GM19324 (cell line): ENCODE measurements around the gene GXYLT2.
"Not testable (repeated sequence)": the region's sequence is repeated elsewhere in the genome, so short reads cannot be mapped to it uniquely, and the experiment has no call there.

Experiments
- ATAC-seq: cut with Tn5 transposase; IDR thresholded peaks from one replicate; pipeline ENCODE4 v1.9.1; 2021; ENCODE audit warnings: mild to moderate bottlenecking, moderate library complexity; ENCODE audit not compliant: unreplicated experiment, low FRiP score

Gene GXYLT2

DNA sequence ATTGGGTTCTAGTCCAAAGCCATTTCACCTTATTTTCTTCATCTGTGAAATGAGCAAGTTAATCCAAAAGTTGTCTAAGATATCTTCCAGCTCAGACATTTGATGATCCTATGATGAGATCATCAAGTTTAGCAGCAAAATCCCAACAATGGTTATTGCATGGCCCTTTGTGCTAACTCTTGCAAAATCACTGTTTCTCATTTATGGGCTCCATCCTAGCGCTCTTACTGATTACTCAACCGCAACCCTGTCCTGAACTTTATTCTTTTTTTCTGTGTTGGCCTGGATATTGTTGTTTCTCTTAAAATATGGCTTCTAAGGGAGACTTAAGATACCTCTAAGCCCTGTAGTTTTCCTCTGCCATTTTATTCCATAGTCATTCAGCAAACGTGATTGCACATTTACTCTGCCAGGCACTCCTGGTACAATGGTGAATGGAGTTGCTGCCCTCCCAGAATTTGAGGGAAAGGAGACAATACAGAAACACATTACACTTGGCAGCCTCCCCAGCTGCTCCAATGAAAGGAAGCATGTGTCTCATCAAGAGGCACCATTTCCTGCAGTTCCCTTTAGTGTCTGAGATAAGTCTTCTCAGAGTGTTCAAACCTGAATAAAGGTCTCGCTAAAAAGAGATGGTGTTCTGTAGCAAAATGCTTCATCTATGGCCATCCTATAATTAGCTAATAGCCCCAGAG, 4.4 kb downstream of the GXYLT2 start:
- ATAC-seq = no peak

DNA sequence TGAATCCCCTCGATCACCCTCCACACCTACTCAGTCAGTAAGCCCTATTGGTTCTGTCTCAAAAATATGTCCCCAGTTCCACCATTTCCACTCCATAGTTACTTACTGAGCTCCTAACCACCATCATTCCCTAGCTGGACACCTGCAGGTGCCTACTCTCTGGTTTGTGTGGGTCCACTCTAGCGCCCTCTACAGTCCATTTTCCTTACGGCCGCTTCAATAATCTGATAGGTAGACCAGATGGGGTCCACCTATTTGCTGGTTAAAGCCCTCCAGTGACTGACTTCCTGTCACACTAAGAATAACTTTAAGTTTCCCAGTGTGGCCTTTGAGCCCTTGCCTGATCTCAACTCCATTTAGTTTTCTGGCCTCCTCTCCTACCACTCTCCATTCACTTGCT, 5.0 kb downstream of the GXYLT2 start:
- no peak for ATAC-seq

GRCh38 chr3:72894976-72895552, 7.2 kb downstream of the GXYLT2 start:
- ATAC-seq = no peak

DNA sequence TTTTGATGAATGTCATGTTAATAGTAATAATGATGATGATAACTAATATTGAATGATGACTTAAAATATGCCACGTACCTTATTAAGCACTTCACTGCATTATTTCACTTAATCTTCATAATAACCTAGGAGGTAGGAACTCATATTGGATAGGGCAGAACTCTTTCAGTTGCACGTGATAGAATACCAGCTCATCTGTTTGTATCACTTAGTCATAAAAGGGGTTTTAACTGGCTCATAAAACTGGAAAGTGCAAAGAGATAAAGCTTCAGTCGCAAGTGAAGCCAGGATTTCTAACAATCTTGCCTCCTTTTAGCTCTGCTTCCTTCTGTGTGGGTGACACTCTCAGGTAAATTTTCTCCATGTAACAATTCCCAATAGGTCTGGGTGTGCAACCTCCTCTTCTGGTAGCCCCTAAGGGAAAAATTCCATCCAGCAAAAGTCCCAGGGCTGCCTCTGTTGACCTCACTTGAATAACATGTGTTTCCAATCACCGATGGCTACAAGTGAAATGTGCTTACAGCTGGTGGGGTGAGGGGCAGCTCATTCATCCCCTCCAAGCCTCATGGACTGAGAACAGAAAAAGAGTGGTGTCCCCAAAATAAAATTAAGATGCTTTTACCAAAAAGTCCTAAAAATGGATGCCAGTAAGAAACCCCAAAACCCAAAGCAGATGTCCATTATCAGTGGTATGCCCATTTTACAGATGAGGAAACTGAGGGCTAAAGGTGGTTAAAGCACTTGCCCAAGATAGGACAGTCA, 9.3 kb downstream of the GXYLT2 start:
- no peak for ATAC-seq

GRCh38 chr3:72897758-72898007, 9.8 kb downstream of the GXYLT2 start:
- ATAC-seq = no peak

GRCh38 chr3:72899349-72899765, 11.5 kb downstream of the GXYLT2 start:
- no peak for ATAC-seq

DNA sequence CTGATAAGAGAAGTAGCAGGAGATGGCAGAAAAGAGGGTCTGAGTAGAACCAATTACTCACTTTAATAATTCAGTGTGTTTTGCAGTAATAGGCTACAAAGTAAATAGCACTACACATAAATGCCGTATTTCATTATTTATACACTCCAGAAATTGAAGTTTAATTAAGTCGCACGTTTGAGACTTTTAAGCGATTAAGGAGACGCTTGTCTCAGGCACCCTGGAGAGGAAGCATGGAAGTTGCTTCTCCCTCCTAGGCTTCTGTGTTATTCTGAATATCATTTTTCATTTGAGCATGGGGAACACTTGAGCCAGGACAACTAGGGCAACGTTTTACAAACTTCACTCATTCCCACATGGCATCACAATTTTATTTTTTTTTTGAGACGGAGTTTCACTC, 12.2 kb downstream of the GXYLT2 start:
- ATAC-seq = no peak

DNA sequence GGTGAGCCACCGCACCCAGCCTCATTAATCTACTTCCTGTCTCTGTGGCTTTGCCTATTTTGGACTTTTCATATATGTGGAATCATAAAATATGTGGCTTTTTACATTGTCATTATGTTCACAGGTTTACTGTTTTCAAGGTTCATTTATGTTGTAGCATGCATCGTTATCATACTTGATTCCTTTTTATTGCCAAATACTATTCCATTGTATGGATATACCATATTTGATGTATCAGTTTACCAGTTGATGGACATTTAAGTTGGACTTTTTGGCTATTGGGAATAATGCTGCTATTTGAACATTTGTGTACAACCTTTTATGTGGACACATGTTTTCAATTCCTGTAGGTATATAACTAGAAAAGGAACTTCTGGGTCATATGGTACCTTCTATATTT, 14.0 kb downstream of the GXYLT2 start:
- ATAC-seq = no peak

DNA sequence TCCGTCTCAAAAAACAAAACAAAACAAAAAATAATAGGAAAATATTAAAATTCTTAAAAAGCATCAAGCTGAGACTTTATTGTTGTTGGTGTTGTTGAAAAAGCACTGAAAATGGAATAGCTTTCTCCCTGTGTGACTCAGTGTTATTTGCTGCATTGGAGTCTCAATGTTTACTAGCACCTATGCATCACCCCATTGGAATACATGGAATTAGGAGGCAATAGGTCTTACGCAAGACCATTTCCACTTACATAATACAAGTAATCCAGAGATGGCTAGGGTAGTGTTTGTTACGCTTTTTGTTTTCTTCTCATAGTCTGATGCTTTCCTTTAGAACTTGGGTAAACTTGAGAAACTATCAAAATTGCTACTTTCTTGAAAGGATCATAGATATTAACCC, 15.2 kb downstream of the GXYLT2 start:
- no peak for ATAC-seq

GRCh38 chr3:72904163-72904562, 16.3 kb downstream of the GXYLT2 start:
- ATAC-seq = no peak

DNA sequence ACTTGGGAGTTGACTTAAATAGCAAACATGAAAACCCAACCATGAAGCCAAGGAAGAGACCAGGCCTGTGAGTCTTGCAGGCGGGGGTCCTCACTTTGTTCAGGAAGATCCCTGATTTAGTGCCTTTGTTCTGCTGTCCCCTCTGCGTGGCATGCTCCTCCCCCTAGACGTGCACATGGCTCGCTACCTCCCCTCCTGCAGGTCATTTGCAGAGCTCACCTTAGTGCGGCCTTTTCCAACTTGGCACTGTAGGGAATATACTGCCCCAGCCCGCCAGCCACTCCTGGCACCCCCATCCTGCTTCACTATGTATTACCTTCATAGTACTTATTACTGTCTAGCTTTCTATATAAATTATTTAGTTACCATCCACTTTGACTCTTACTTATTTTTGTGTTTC, 18.3 kb downstream of the GXYLT2 start:
- ATAC-seq = no peak

GRCh38 chr3:72907131-72907711, 19.4 kb downstream of the GXYLT2 start:
- no peak for ATAC-seq

DNA sequence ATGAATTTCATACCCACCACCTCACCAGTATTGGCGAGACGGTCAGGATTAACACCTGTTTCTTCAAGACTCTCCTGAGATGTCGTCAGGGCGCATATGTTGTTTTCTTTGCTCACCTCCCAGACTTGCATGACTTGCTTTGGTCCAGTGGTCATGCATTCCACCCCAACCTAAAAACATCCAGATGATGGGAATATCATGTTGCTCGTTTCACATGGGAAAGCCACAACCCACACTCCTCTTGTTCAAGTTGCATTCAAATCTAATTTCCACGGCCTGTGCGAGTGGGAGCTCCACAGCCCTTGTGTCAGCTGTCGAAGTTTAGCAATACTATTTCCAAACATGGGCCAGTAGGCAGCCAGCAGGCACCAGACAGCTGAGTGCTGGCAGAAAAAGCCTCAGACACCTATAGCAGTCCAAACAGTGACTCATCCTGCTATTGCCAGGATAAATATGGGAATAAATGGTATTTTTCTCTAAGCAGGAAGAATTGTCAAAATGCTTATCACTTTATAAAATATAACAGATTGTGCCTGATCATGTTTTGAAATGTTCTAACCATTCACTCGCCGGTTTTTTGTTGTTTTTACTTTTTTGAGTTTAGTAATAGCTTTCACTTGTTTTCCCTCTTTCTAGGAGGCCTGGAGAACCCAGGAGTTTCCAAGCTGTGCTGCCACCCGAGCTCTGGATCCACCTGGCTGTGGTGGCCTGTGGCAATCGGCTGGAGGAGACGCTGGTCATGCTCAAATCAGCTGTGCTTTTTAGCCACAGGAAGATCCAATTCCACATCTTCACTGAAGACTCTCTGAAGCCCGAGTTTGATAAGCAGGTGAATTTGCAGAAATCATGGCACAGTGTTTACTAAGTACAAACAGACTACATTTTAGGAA, 20.1 kb downstream of the GXYLT2 start:
- ATAC-seq = no peak

- no peak for ATAC-seq
Observed at GRCh38 chr3:72909591-72909990, 21.7 kb downstream of the GXYLT2 start.

DNA sequence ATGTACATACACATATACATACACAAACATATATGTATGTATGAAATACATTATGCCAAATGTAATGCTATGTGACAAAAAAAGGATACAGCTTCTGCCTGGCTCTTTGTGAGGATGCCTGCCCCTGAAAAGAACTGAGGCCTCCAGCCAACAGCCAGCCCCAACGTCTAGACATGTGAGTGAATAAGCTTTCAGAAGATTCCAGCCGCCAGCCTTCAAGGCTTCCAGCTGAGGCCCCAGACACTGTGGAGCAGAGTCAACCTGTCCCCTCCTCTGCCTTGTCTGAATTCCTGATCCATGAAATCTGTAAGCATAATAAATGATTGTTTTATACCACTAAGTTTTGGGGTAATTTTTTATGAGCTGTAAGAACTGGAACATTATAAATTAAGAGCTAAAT, 24.7 kb downstream of the GXYLT2 start:
- no peak for ATAC-seq

DNA sequence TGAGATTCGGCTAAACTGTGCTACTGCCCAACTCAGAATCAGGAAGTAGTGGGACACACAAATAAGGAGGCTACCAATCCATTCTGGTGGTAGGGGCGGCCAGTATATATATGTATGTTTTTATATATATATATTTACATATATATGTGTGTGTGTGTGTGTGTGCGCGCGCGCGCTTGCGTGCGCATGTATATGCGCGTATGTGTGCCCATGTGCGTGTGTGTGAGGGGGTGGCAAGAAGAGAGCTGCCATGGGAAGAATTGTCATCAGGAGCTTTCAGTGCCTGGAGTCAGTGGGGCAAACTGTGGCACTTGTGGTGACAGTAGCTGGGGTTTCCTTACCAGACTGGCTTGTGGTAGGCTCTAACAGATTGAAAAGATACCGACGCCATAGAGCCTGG, 26.5 kb downstream of the GXYLT2 start:
- no peak for ATAC-seq

DNA sequence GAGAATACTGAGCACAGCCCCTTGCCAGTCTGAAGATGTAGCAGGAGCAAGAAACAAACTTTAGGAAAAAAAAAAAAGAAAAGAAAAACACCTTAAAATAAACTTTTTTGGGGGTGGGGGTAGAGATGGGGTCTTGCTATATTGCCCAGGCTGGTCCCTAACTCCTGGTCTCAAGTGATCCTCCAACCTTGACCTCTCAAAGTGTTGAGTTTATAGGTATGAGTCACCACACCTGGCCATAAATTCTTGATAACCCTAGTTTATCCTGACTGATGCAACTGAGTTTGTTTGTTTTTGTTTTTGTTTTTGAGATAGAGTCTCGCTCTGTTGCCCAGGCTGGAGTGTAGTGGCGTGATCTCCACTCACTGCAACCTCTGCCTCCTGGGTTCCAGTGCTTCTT, 28.4 kb downstream of the GXYLT2 start:
- ATAC-seq = no peak

GRCh38 chr3:72919520-72919919, 31.7 kb downstream of the GXYLT2 start:
- no peak for ATAC-seq

DNA sequence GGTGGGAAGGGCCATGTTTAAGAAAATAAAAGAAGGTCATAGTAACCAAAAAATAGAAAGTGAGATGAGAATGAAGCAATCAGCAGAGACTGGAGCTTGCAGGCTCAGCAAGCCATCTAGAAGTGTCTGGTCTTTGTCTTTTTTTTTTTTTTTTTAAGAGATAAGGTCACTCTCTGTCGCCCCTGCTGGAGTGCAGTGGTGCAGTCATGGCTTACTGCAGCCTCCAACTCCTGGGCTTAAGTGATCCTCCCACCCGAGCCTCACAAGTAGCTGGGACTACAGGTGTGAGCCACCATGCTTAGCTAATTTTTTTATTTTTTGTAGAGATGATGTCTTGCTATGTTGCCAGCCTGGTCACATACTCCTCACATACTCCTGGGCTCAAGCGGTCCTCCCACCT, 36.2 kb downstream of the GXYLT2 start:
- ATAC-seq = no peak

DNA sequence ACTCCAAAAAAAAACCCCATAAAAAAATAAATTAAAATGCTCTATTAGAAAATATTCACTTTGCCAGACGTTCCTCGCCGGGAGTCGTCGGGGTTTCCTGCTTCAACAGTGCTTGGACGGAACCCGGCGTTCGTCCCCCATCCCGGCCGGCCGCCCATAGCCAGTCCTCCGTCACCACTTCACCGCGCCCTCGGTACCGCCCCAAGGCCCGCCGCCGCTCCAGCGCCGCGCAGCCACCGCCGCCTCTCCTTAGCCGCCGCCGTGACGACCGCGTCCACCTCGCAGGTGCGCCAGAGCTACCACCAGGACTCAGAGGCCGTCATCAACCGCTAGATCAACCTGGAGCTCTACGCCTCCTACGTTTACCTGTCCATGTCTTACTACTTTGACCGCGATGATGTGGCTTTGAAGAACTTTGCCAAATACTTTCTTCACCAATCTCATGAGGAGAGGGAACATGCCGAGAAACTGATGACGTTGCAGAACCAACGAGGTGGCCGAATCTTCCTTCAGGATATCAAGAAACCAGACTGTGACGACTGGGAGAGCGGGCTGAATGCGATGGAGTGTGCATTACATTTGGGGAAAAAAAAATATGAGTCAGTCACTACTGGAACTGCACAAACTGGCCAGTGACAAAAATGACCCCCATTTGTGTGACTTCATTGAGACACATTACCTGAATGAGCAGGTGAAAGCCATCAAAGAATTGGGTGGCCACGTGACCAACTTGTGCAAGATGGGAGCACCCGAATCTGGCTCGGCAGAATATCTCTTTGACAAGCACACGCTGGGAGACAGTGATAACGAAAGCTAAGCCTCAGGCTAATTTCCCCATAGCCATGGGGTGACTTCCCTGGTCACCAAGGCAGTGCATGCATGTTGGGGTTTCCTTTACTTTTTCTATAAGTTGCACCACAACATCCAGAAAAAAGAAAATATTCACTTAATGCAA, 41.2 kb downstream of the GXYLT2 start:
- not testable (repeated sequence) for ATAC-seq
